Neuron (in vitro differentiated cells): ENCODE data around the gene A1CF.
"Not testable (repeated sequence)": the region's sequence is repeated elsewhere in the genome, so short reads cannot be mapped to it uniquely, and the experiment has no call there.

ENCODE experiments used
- H2AFZ ChIP-seq: one replicate; pipeline ENCODE4 v1.6.1; 2013; ENCODE audit warnings: low read depth, mild to moderate bottlenecking, inconsistent platforms, low read length, moderate library complexity
- H3K27me3 ChIP-seq: one replicate; pipeline ENCODE4 v1.6.1; 2013; ENCODE audit warnings: low read length; ENCODE audit not compliant: insufficient read depth
- H3K36me3 ChIP-seq: one replicate; pipeline ENCODE4 v1.6.1; 2013; ENCODE audit warnings: low read length; ENCODE audit not compliant: insufficient read depth
- H3K4me1 ChIP-seq: one replicate; pipeline ENCODE4 v1.6.1; 2013; ENCODE audit warnings: low read length; ENCODE audit not compliant: insufficient read depth
- H3K4me3 ChIP-seq: 2 replicates; pipeline ENCODE4 v1.5.1; 2013; ENCODE audit warnings: mild to moderate bottlenecking, low read length, moderate library complexity
- H3K9me3 ChIP-seq: one replicate; pipeline ENCODE4 v1.6.1; 2013; ENCODE audit warnings: low read length

Gene A1CF, protein sequence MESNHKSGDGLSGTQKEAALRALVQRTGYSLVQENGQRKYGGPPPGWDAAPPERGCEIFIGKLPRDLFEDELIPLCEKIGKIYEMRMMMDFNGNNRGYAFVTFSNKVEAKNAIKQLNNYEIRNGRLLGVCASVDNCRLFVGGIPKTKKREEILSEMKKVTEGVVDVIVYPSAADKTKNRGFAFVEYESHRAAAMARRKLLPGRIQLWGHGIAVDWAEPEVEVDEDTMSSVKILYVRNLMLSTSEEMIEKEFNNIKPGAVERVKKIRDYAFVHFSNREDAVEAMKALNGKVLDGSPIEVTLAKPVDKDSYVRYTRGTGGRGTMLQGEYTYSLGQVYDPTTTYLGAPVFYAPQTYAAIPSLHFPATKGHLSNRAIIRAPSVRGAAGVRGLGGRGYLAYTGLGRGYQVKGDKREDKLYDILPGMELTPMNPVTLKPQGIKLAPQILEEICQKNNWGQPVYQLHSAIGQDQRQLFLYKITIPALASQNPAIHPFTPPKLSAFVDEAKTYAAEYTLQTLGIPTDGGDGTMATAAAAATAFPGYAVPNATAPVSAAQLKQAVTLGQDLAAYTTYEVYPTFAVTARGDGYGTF

DNA sequence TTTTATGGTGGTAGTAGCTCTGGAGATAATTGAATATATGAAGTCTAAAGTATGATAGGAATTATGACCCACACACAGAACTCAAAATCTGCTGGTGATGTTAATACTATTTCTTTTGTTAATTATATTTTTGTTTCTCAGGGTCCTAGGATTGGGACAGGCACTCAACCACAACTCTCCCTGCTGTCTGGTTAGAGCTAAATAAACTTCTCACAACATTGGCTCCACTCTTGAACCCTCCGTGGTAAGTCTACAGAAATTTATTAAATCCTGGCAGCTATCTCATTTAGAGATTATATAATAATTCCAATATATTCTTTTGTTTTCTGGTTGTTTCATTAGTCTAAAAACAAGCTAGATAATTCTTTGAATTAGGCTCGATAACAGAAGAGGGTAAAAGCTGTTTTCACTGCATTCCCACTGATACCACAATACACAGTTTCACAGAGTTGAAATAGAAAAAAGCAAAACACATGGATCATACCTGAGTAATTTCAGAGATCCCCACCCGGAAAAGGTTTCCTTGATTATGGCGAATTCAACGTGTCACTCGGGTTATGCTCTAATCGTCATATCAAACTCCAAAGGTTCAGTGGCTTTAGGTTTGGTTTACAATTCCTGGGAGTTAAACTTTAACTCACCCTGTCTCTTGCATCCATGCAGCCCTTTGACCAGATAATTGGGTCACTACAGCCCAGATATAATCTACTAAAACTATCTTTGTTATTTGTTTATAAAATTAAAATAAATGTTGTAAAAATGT, at the start of gene A1CF:
Gene A1CF, minus strand, starts transcription at position 531 of the 763 bp plus-strand sequence. CDS start 25,687 bp downstream, outside the sequence.
- H3K4me3 ChIP-seq: no peak within 1 kb of the TSS
- H3K9me3 ChIP-seq: no peaks in the 10 kb centered on the region

DNA sequence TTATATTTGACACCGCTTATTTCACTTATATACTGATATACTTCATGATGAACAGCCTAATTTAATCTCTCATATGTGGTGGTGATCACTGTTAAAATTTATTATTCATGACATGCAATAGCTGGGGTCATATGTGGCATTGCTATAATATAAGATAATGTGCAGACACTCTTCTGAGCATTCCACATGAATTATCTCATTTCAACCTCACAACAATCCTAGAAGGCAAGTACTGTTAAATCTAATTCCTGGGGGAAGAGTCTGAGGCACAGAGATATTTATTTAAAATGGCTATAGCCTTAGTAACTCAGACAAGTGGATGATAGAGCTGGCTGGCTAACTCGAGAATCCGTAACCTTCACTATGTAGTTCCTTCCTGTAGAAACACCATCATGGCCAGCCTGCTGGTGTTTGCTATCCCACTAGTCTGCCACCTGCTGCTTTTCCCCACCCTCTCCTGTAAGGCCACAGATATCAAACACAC, 46.6 kb upstream of the A1CF start:
- Histone ChIP-seq H2AFZ (no peak overlapping the region), H3K4me1 (no peaks in the 10 kb centered on the region), H3K27me3 (no peaks in the 10 kb centered on the region), H3K36me3 (no peaks in the 10 kb centered on the region), H3K9me3 (no peaks in the 10 kb centered on the region), H3K4me3 (no peak overlapping the region)

More for the DNA sequence above, at the start of gene A1CF:
- H2AFZ ChIP-seq: no peak within 1 kb of the TSS
- no peaks in the 10 kb centered on the region for H3K4me1 ChIP-seq
- H3K27me3 ChIP-seq: no peaks in the 10 kb centered on the region
- no peaks in the 10 kb centered on the region for H3K36me3 ChIP-seq

DNA sequence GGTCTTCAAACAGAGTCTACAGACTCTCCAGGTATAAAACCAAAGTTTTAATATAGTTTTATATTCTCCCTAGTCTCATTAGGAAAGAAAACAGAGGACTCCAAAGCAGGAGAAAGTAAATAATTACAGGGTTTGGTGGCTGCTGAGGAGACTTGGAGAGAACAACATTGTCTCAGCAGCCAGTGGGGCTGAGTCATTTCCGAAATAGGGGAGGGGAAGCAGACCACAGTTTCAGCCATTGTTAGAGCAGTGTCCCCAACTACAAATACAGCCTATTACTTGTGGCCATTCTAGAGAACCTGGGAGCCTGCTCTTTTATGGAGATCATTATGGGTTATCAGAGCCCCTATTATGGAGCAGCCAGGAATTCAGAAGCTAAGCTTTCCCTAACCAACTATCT, 44.2 kb upstream of the A1CF start:
- Histone ChIP-seq H2AFZ (no peak overlapping the region), H3K4me1 (no peaks in the 10 kb centered on the region), H3K4me3 (no peak overlapping the region), H3K27me3 (no peaks in the 10 kb centered on the region), H3K36me3 (no peaks in the 10 kb centered on the region), H3K9me3 (no peaks in the 10 kb centered on the region)

DNA sequence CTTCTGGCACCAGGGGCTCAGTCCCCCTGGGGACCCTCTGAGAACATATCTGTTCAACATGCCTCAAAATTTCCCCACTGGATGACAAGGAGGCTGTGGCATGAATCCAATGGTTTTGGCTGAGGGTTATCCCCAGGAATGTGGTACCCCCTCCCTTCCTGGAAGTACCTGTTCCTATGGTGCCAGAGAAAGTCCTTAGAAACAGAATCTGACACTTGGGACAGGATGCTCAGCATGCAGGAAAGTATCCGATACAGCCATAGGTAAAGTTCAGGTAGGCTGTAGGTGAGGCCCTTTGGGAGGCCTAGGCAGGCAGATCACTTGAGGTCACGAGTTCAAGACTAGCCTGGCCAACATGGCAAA, 42.7 kb upstream of the A1CF start:
- Histone ChIP-seq H3K27me3 (no peaks in the 10 kb centered on the region), H2AFZ (no peak overlapping the region), H3K36me3 (no peaks in the 10 kb centered on the region), H3K4me1 (no peaks in the 10 kb centered on the region), H3K4me3 (no peak overlapping the region), H3K9me3 (no peaks in the 10 kb centered on the region)

DNA sequence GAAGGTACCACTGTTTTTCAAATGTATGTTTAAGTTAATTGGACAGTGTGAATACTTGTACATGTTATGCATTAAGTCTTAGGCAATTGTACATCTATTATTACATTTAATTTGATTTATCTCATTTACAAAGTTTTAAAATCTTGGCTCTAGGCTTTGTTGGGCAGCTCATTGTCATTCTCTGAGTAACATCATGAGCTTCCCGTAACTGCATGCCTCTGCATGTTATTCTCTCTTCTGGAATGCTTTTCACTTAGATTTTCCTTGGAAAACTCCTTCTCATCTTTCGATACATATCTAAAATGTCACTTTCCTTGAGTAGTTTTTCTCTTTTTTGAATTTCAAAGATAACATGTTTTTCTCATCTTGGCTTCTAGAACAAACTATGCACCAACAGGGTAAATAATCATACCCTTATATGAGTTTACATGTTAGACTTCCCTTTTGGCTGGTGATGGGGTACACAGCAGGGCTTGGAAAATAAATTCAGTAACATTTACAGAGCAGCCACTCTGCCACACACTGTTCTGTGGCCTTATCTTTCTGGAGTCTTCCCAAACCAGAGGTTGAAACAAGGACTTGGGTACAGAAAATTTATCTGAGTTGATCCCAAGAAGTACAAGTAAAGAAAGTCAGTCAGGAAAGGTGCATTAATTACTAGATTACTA, 42.2 kb upstream of the A1CF start:
- Histone ChIP-seq H3K9me3 (no peaks in the 10 kb centered on the region), H3K4me1 (no peaks in the 10 kb centered on the region), H2AFZ (no peak overlapping the region), H3K36me3 (no peaks in the 10 kb centered on the region), H3K27me3 (no peaks in the 10 kb centered on the region), H3K4me3 (no peak overlapping the region)

DNA sequence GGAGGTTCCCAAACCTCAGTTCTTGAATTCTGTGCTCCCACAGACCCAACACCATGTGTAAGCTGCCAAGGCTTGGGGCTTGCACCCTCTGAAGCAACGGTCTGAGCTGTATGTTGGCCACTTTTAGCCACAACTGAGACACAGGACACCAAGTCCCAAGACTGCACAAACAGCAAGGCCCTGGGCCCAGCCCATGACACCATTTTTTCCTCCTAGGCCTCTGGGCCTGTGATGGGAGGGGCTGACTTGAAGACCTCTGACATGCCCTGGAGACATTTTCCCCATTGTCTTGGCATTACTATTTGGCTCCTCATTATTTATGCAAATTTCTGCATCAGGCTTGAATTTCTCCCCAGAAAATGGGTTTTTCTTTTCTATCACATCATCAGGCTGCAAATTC, 38.0 kb upstream of the A1CF start:
- H3K4me3 ChIP-seq, H2AFZ ChIP-seq, H3K36me3 ChIP-seq, H3K27me3 ChIP-seq, H3K9me3 ChIP-seq, H3K4me1 ChIP-seq: not testable (repeated sequence)

DNA sequence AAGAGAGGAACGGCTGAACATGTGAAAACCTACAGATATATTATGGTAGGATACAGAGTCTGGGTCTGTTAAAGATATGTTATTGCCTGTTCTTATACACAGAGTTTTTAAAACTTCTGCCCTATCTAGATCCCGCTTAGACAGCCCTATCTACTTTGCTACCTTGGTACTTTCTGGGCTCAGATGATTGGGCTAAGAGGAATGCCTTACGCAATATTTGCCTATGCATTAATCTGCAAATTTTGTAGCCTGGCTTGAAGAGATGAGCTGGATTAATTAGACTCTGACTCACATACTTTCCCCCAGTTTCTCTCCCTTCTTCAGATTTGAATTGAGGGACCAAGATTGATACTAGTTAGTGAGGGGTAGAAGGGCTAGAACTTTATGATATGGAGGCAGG, 33.6 kb upstream of the A1CF start:
- Histone ChIP-seq H3K9me3 (no peaks in the 10 kb centered on the region), H3K4me1 (no peaks in the 10 kb centered on the region)

DNA sequence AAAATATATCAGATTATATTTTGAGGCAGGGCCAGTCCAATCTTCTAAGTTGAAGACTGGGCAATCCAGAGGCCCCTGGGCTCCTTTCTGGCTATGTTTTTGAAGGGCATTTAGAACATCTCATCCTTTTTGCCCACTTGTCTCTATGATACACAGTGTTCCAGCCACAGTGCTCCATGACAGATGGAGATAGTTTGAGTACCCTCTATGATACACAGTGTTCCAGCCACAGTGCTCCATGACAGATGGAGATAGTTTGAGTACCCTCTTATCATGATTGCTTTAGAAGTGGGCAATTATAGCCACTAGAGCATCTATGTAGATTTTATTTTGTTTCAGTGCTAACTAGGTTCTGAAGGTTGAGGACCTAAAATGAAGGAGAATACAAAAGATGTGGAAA, 33.1 kb upstream of the A1CF start:
- H3K27me3 ChIP-seq: no peaks in the 10 kb centered on the region
- no peak overlapping the region for H3K4me3 ChIP-seq
- no peak overlapping the region for H2AFZ ChIP-seq
- no peaks in the 10 kb centered on the region for H3K4me1 ChIP-seq
- no peaks in the 10 kb centered on the region for H3K9me3 ChIP-seq
- H3K36me3 ChIP-seq: no peaks in the 10 kb centered on the region

More for the DNA sequence above, 33.6 kb upstream of the A1CF start:
- H2AFZ ChIP-seq: no peak overlapping the region
- H3K36me3 ChIP-seq: no peaks in the 10 kb centered on the region
- no peak overlapping the region for H3K4me3 ChIP-seq
- H3K27me3 ChIP-seq: no peaks in the 10 kb centered on the region

DNA sequence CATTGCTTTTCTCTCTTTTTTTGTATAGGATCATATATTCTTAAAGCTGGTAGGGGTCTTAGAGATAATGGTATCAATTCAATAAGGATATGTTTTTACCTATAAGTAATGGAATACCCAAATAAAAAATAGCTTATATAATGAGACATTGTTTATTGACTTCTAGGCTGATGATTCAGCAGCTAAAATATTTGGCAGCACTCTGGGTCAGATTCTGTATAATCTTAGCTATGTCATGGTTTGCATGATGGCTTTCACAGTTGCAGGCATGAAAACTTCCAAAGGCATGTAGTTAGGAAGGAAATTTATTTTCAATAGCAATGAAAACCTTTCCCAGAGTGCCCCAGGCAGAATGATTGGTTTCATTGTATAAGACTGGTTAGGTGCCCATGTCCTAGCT, 32.1 kb upstream of the A1CF start:
- Histone ChIP-seq H3K27me3 (no peaks in the 10 kb centered on the region), H3K9me3 (no peaks in the 10 kb centered on the region), H3K4me3 (no peak overlapping the region), H3K36me3 (no peaks in the 10 kb centered on the region), H2AFZ (no peak overlapping the region), H3K4me1 (no peaks in the 10 kb centered on the region)

DNA sequence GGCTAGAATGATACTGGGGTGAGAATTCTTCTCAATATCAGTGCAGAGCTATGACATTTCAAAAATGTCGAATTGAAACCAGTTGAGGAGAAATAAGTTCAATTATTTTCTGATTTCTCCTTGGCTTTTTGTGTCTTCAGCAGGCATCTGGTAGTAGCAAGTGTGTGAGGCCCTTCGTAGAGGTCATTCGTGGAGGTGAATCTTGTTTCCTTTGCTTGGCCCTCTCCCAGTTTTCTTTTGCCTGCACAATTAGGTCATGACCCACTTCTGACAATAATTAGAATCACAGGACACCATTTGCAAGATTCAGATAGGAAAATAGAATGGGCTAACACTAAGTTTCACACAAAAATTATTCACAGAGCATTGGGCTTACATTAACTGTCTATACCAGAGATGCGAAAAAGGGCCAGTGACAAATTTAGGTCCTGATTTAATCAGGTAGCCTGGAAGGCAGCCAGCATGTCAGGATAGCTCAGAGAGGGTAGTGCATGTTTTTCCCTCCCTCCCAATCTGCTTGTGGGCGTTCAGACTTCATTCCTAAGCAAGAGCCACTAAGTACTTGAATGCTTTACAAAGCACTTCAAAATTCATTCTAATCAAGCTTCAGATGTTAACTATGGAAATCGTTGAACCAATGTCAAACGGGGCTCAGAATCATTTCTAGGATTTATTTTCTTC, 24.0 kb upstream of the A1CF start:
- Histone ChIP-seq H3K27me3 (no peaks in the 10 kb centered on the region), H3K9me3 (no peaks in the 10 kb centered on the region), H3K4me3 (no peak overlapping the region), H3K36me3 (no peaks in the 10 kb centered on the region), H2AFZ (no peak overlapping the region), H3K4me1 (no peaks in the 10 kb centered on the region)

DNA sequence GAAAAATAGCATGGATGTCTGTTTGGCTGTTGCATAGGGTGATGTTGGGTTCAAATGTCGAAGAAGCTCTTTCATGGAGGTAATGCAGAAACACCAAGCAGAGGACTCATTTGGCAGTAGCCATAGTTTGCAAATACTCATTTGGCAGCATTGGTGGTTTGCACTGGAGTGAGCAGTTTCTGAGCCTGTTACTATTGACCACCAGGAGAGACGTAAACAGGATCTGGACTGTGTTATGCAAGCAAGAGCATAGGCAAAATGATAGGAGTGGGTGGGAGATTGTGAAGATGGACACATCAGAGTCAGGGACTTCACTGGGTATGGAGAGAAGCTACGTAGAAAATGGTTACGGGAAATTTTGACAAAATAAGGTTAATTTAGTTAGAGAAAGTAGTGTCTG, 22.9 kb upstream of the A1CF start:
- Histone ChIP-seq H3K36me3 (no peaks in the 10 kb centered on the region), H3K4me3 (no peak overlapping the region)

DNA sequence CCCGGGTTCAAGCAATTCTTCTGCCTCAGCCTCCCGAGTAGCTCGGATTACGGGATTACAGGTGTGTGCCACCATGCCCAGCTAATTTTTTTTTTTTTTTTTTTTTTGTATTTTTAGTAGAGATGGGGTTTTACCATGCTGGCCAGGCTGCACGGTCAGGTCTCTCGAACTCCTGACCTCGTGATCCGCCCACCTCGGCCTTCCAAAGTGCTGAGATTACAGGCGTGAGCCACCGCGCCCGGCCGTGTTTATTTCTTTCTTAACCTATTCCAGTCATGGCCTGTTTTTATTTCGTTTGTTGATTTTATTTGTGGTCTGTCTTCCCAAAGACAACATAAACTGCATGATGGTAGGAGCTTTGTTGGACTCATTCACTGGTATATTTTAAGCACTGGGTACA, 20.4 kb upstream of the A1CF start:
- H3K36me3 ChIP-seq, H3K4me1 ChIP-seq, H2AFZ ChIP-seq, H3K4me3 ChIP-seq, H3K9me3 ChIP-seq, H3K27me3 ChIP-seq: not testable (repeated sequence)

More for the DNA sequence above, 22.9 kb upstream of the A1CF start:
- H3K9me3 ChIP-seq: no peaks in the 10 kb centered on the region
- H3K27me3 ChIP-seq: no peaks in the 10 kb centered on the region
- no peaks in the 10 kb centered on the region for H3K4me1 ChIP-seq
- no peak overlapping the region for H2AFZ ChIP-seq
